ENCODE data around the gene C19orf38.

DNA sequence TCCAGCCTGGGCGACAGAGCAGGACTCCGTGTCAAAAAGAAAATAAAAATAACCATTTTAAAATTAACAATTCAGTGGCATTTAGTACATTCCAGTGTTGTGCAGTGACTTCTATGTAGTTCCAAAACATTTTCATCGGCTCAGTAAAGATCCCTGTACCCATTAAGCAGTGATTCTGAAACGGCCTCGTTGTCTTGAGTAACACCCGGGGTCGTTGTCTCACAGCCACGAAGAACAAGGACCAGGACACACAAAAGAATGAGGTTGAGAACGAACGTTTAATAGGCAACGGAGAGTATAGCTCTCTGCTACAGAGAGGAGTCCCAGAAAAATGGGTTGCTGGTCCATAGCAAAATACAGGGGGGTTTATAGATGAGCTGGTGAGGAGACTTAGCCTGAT, 9.8 kb upstream of the C19orf38 start:
- TF ChIP-seq POLR2A (IDR thresholded peaks at IDR 0.05) (no peak), POLR2AphosphoS5 (IDR thresholded peaks at IDR 0.05) (no peak)
